Measurements from ENCODE around the gene ZNF598. TPM values are rescaled to one million over a fixed set of nuclear protein-coding genes. Genes with fewer than 3 reads are reported as not detected.

The ZNF598 gene
- total and polyA plus RNA-seq, 2 of the 13 experiments (the other 11 are each of a cell fraction or from before 2014, with no cell fraction given) = 13.5 to 14.2 TPM

DNA sequence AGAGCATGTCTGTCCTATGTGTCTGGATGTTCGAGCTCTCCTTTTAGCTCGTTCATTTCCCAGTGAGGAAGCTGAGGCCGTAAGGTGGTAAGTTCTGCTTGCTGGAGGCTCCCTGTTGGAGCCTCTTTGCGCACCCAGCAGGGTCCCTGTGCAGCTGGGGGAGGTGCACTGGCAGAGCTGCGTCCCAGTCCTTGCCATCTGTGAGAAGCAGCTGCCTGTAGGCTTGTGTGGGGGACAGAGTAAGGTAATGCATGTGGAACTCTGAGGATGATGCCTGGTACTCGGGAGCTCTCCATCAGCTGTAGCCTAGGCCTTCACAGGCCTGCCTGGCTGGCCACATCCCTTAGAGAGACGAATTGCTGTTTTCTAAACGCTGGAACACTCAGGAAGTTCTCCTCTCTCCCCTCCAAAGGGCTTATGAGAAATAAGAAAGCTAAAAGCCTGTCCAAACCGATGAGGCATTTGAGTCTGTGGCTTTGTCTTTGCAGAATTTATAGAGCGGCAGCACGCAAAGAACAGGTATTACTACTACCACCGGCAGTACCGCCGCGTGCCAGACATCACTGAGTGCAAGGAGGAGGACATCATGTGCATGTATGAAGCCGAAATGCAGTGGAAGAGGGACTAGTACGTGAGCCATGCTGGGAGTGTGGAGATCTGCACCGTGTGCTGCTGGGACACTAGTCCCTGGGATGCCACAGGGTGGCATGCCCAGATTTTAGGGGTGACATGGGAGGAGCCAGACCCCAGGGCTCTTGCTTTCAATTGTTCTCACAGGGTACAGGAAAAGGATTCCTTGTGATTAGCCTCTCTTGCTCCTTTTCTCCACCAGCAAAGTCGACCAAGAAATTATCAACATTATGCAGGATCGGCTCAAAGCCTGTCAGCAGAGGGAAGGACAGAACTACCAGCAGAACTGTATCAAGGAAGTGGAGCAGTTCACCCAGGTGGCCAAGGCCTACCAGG, 48.7 kb downstream of the ZNF598 start (continued):
- TF ChIP-seq, protein P1, sequence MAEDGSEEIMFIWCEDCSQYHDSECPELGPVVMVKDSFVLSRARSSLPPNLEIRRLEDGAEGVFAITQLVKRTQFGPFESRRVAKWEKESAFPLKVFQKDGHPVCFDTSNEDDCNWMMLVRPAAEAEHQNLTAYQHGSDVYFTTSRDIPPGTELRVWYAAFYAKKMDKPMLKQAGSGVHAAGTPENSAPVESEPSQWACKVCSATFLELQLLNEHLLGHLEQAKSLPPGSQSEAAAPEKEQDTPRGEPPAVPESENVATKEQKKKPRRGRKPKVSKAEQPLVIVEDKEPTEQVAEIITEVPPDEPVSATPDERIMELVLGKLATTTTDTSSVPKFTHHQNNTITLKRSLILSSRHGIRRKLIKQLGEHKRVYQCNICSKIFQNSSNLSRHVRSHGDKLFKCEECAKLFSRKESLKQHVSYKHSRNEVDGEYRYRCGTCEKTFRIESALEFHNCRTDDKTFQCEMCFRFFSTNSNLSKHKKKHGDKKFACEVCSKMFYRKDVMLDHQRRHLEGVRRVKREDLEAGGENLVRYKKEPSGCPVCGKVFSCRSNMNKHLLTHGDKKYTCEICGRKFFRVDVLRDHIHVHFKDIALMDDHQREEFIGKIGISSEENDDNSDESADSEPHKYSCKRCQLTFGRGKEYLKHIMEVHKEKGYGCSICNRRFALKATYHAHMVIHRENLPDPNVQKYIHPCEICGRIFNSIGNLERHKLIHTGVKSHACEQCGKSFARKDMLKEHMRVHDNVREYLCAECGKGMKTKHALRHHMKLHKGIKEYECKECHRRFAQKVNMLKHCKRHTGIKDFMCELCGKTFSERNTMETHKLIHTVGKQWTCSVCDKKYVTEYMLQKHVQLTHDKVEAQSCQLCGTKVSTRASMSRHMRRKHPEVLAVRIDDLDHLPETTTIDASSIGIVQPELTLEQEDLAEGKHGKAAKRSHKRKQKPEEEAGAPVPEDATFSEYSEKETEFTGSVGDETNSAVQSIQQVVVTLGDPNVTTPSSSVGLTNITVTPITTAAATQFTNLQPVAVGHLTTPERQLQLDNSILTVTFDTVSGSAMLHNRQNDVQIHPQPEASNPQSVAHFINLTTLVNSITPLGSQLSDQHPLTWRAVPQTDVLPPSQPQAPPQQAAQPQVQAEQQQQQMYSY (CRISPR knock-in tag; IDR thresholded peaks at IDR 0.05) = no peak
- TF ChIP-seq PPARG (CRISPR knock-in tag; conservative IDR thresholded peaks at IDR 0.05) = no peak
- 0 out of 2 replicates have a peak, but pooled peaks have one; percentile 7 for TF ChIP-seq KDM1A (CRISPR knock-in tag; IDR thresholded peaks at IDR 0.05)
- TF ChIP-seq NFKB2 (CRISPR knock-in tag; IDR thresholded peaks at IDR 0.05; ENCODE audit: borderline replicate concordance) = no peak
- no peak for TF ChIP-seq CEBPG (CRISPR knock-in tag; IDR thresholded peaks at IDR 0.05)
- 0 out of 2 replicates have a peak, but pooled peaks have one; percentile 34 for TF ChIP-seq THAP11 (CRISPR knock-in tag; IDR thresholded peaks at IDR 0.05)
- TF ChIP-seq PTBP1 (IDR thresholded peaks at IDR 0.05; ENCODE audit: low read depth, low read length, poor library complexity, severe bottlenecking) = no peak
- TF ChIP-seq, protein P2, sequence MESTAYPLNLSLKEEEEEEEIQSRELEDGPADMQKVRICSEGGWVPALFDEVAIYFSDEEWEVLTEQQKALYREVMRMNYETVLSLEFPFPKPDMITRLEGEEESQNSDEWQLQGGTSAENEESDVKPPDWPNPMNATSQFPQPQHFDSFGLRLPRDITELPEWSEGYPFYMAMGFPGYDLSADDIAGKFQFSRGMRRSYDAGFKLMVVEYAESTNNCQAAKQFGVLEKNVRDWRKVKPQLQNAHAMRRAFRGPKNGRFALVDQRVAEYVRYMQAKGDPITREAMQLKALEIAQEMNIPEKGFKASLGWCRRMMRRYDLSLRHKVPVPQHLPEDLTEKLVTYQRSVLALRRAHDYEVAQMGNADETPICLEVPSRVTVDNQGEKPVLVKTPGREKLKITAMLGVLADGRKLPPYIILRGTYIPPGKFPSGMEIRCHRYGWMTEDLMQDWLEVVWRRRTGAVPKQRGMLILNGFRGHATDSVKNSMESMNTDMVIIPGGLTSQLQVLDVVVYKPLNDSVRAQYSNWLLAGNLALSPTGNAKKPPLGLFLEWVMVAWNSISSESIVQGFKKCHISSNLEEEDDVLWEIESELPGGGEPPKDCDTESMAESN (CRISPR knock-in tag; conservative IDR thresholded peaks at IDR 0.05) = no peak
- TF ChIP-seq ZNF816 (CRISPR knock-in tag; IDR thresholded peaks at IDR 0.05; ENCODE audit: borderline replicate concordance) = no peak
- TF ChIP-seq, protein P3, sequence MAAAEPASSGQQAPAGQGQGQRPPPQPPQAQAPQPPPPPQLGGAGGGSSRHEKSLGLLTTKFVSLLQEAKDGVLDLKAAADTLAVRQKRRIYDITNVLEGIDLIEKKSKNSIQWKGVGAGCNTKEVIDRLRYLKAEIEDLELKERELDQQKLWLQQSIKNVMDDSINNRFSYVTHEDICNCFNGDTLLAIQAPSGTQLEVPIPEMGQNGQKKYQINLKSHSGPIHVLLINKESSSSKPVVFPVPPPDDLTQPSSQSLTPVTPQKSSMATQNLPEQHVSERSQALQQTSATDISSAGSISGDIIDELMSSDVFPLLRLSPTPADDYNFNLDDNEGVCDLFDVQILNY (CRISPR knock-in tag; conservative IDR thresholded peaks at IDR 0.05) = no peak
- no peak for TF ChIP-seq ZNF615 (CRISPR knock-in tag; IDR thresholded peaks at IDR 0.05; ENCODE audit: borderline replicate concordance)
- no peak for TF ChIP-seq ZNF547 (CRISPR knock-in tag; IDR thresholded peaks at IDR 0.05)
- no peak for TF ChIP-seq ZNF614 (CRISPR knock-in tag; IDR thresholded peaks at IDR 0.05; ENCODE audit: borderline replicate concordance)
- TF ChIP-seq NR1H2 (CRISPR knock-in tag; IDR thresholded peaks at IDR 0.05; ENCODE audit: borderline replicate concordance, low read depth) = no peak
- TF ChIP-seq ETV5 (CRISPR knock-in tag; IDR thresholded peaks at IDR 0.05; ENCODE audit: borderline replicate concordance) = no peak
- no peak for TF ChIP-seq ZNF235 (CRISPR knock-in tag; IDR thresholded peaks at IDR 0.05; ENCODE audit: borderline replicate concordance)
- TF ChIP-seq BHLHE40 (IDR thresholded peaks at IDR 0.05; ENCODE audit: low read length) = no peak
- TF ChIP-seq ZNF737 (CRISPR knock-in tag; IDR thresholded peaks at IDR 0.05; ENCODE audit: borderline replicate concordance) = no peak
- TF ChIP-seq, protein P4, sequence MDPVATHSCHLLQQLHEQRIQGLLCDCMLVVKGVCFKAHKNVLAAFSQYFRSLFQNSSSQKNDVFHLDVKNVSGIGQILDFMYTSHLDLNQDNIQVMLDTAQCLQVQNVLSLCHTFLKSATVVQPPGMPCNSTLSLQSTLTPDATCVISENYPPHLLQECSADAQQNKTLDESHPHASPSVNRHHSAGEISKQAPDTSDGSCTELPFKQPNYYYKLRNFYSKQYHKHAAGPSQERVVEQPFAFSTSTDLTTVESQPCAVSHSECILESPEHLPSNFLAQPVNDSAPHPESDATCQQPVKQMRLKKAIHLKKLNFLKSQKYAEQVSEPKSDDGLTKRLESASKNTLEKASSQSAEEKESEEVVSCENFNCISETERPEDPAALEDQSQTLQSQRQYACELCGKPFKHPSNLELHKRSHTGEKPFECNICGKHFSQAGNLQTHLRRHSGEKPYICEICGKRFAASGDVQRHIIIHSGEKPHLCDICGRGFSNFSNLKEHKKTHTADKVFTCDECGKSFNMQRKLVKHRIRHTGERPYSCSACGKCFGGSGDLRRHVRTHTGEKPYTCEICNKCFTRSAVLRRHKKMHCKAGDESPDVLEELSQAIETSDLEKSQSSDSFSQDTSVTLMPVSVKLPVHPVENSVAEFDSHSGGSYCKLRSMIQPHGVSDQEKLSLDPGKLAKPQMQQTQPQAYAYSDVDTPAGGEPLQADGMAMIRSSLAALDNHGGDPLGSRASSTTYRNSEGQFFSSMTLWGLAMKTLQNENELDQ (CRISPR knock-in tag; IDR thresholded peaks at IDR 0.05; ENCODE audit: borderline replicate concordance) = no peak

All from HepG2 (cell line).